Retinal pigment epithelial cell (primary cell): Measurements from ENCODE around the gene HOXA3.

Source experiments
- DNase-seq: peaks from one replicate; pipeline ENCODE4 v3.0.0-alpha.2; 2010; ENCODE audit warnings: low read depth
- H3K4me3 ChIP-seq: 2 replicates; pipeline ENCODE4 v1.5.1; 2011; ENCODE audit warnings: mild to moderate bottlenecking, low read length, control low read depth, moderate library complexity
- TF ChIP-seq, protein P1 (sequence below): conservative IDR thresholded peaks from 2 replicates; pipeline ENCODE4 v1.5.1; 2011; ENCODE audit warnings: low read depth, low read length, control low read depth, inconsistent platforms

HOXA3 gene

DNA sequence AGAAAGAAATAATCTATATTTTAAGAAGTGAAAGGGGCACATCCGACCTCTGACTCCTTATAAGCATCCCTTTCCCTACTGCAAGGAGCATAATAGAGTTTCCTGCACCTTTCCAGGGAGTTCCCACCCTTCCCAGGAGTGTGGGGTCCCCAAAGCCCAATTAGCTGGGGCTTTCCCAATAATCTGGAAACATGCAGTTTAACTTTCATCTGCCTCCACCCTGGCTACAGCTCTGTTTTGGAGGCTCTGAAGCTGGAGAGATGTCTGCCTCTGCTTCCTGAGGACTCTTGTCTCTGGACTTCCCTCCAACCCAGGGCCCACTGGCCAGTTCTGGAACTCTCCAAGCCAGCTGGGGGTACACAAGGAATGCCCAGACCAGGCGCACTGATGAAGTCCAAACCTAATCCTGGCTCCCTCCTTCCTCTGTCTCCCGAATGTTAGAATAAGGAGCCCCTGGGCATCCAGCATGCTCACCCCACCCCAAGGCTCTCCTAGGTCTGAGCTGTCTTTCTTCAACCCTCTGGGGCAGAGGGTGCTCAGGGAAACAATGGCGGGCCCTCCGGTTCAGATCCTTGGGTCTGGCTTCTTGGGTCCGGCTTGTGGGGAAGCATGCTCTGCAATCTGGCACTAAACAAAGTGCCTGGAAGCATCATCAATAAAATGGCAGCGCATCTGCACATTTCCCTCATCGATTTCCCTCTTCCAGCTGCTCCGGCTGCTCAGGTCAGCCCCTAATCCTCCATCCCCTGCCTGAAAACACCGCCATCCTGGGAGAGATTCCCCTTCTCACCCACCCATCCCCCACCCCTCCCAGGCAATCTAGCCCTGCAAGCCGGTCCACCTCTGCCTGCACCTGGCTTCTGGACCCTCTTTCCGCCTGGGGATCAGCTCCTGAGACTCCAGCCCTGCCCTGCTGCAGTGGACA, 35.2 kb downstream of the HOXA3 start:
- H3K4me3 ChIP-seq = no peak overlapping the region

DNA sequence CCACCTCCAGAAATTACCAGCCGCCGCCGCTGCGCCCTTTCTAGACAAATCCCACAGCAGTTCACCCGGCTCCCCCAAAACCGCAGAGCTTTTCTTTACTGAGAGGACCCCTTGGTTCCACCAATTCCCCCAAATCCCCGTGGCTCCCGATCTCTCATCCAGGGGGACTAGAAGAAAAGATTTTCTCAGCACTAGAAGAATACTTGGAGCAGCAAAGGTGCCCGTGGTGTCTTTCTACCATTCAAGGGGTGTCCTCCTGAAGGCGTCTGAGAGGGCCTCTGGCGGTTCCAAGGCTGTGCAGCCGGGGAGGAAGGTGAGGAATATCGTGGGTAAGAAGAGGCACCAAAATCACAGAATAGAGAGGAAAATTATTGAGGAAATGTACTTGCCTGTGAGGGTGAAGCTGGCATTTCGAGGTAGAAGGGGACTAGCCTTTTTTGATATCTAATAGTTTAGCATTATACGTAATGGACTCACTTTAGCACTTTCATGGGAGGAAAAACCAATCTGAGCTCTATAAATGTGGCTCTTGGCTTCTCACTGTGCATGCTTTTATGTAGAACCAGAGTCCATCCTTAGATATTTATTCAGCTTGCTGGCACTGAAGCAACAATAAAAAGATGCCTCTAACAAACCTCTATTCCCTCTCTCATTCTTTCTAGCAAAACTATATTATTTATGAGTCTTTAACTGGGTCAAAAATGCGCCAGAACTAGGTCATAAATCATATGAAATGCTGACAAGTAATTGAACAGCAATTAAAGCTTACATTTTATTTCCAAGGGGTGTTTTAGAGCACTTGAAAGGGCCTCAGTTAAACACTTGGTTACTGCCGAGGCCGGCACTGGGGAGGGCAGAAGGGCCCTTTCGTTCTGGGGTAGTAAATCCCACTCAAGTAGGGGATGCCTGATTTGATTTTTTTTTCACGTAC, 36.1 kb downstream of the HOXA3 start:
- no peak for DNase-seq
- H3K4me3 ChIP-seq = no peak overlapping the region
- TF ChIP-seq, protein P1, sequence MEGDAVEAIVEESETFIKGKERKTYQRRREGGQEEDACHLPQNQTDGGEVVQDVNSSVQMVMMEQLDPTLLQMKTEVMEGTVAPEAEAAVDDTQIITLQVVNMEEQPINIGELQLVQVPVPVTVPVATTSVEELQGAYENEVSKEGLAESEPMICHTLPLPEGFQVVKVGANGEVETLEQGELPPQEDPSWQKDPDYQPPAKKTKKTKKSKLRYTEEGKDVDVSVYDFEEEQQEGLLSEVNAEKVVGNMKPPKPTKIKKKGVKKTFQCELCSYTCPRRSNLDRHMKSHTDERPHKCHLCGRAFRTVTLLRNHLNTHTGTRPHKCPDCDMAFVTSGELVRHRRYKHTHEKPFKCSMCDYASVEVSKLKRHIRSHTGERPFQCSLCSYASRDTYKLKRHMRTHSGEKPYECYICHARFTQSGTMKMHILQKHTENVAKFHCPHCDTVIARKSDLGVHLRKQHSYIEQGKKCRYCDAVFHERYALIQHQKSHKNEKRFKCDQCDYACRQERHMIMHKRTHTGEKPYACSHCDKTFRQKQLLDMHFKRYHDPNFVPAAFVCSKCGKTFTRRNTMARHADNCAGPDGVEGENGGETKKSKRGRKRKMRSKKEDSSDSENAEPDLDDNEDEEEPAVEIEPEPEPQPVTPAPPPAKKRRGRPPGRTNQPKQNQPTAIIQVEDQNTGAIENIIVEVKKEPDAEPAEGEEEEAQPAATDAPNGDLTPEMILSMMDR = no peak

More for the DNA sequence above, 35.2 kb downstream of the HOXA3 start:
- no peak for DNase-seq
- TF ChIP-seq, protein P1 = no peak

DNA sequence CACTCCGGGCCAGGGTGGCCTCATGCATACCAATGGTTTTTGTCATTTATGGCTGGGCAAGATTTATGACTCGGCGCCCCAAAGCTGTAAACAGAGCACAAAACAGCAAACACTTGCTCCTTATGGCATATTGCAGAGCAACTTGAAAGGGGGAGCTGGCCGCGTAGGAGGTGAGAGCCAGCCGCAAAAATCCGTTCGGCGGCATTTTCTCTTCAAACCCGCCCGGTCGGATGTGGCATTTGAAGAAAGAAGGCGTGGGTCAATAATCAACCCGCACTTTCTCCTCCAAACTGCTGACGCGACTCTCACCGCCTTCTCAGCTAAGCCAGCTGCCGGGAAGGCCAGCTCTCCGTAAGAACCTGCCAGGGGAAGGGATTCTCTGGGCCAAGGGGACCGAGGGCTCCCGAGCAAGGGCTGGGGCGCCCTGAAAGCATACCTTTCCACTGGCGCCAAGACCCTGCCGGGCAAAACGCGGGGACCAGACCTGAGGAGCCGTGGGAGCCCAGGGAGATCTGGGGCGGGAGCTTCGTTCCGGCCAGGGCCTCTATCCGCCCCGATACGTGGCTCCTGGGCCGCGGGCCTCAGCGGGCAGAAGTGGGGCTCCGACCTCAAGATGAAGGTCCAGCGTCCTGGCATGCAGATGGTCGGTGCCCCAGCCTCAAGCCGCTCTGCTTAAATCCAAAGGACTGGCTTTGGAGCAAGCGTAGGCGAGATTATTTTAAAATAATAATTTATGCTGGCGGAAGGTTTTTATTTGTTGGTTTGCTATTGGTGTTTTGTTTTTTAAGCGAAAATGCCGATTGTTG, 37.0 kb downstream of the HOXA3 start:
- no peak overlapping the region for H3K4me3 ChIP-seq
- TF ChIP-seq, protein P1 = no peak
- DNase-seq = no peak

DNA sequence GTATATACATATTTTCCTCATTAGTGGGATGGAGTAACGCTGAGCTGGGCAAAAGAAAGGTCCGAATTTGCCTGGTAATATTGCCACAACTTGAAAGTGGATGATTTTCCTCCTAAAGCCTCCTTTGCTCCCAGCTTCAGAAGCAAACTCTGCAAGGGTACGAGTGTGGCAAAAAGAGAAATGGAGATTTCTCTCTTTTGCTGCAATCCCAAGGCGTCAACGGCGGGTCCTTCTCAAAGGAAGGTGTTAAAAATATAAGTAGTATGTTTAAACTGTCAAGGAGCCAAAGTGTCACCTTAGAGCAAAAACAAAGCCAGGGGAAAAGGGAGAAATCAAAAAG, 37.5 kb downstream of the HOXA3 start:
- H3K4me3 ChIP-seq = no peak overlapping the region
- TF ChIP-seq, protein P1 = no peak
- DNase-seq = no peak

DNA sequence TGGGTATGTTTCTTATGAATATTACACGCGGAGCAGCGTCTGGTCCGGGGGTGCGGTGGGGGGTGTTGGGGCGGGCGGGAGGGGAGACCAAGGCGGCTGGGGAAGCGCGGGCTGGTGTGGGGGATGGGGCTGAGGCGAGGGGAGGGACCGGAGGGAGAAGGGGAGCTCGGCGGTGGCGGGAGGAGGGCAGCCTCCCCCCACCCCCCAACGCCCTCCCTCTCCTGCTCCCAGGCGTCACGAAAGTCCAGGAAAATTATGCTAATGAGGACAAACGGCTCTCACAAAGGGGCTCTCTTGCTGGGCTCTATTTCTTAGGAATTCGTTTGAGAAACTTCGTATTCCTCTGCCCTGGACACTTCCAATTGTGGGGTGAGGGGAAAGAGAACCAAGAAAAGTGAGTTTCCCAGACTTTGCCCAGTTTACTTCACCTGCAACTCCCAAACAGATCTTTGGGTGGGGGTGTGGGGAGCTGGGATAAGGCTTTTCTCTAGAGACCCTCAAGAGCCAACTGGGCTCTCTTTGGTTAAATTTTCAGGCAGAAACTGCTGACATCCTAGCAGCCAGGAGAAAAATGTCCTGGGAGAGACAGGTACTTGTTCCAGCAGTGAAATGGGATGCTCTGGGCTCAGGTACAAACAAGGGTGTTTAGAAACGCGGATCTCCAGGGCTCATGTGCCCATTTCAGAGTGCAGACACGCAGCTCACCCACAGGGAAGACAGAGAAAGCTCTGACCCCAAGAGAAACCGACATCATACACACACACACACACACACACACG, 38.2 kb downstream of the HOXA3 start:
- TF ChIP-seq, protein P1 = no peak
- no peak overlapping the region for H3K4me3 ChIP-seq
- DNase-seq = no peak
